GM18909 (cell line): Measurements from ENCODE around the gene KCNK7.

Source experiments
- ATAC-seq: cut with Tn5 transposase; IDR thresholded peaks from one replicate; pipeline ENCODE4 v1.9.1; 2021; ENCODE audit warnings: mild to moderate bottlenecking; ENCODE audit not compliant: unreplicated experiment, poor library complexity

Gene KCNK7

DNA sequence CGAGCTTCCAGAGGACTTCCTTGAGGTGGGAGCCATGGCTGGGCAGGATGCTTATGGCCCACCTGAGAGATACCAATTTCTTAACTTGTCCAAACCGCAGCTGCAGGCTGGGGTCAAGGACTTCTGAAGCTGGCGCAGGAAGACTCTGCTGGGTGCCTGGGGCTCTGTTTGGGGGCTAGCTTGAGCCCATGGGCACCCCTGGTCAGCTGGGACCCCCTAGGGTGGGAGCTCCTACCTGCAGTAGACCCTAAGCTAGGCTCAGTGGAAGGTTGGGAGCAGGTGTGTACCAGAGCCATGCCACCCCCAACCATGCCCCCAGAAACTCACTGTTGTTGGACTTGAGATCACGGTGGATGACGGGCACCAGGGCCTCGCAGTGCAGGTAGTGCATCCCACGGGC lies 17.1 kb upstream of the KCNK7 start:
- no peak for ATAC-seq

DNA sequence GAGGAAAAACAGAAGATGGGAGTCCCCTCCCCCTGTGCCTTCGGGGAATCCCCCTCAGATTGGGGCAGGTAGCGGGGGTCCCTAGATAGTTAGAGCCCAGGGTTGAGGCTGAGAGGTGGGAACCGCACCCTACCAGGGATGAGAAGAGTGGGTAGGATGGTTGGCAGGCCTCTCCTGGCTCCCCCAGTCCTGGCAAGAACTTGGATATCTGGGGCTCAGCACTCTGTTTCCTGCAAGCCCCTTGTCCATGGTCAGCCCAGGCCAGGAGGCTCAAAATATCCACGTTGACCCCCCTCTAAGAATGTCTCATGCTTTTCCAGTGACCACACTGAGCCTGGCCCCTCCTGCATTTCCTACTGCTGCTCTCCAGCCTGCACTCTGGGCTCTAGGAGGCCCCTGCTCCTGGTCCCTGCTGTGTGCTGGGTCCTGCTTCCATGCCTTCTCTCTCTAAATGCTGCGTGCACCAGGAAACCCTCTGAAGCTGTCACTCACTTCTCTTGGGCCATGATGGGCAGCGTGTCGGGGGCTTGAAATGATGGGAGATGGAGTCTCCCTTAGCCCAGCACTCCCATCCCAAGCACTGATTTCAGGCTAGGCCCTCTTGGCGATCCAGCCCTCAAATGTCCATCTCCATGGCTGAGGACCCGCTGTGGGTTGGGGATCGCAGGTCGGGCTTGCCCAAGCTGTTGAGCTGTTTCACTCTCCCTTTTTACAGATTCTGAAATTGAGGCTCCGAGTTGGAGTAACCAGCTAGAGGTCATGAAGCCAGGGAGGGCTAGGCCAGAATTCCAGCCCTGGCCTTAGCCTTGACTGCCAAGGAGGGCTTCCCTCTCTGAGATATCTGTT lies 16.4 kb upstream of the KCNK7 start:
- no peak for ATAC-seq

DNA sequence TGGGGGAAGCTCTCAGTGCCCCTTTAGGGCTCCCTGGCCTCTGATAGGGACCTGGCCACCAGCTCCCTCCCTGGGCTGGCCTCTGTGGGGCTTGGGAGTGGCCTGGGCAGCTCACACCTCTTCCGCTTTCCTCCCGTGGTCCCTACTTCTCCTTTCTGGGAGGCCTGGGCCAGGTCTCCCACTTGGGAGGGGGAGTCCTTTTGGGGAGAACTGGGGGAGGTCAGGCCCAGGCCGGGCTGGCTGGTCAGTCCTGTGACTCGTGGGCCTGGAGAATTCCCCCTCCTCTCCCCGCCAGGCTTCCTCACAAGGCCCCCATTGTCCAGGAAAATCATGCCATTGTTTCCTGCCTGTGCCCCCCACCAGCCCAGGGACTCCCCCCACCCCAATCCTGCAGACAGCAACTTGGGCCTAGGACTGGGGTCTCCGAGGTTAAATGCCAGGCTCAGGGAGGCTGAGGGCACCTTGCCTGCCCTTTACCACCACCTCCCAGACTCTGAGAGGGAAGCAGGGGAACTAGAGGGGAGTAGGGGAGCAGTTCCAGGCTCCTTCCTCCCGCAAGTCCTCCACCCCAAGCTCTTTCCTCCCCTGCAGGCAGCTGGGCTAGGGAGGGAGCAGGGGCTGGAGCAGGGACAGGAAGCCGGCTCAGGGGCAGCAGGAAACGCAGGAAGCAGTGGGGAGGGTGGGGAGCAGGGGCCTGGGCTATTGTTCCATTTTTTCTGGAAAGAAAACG lies 15.6 kb upstream of the KCNK7 start:
- no peak for ATAC-seq

DNA sequence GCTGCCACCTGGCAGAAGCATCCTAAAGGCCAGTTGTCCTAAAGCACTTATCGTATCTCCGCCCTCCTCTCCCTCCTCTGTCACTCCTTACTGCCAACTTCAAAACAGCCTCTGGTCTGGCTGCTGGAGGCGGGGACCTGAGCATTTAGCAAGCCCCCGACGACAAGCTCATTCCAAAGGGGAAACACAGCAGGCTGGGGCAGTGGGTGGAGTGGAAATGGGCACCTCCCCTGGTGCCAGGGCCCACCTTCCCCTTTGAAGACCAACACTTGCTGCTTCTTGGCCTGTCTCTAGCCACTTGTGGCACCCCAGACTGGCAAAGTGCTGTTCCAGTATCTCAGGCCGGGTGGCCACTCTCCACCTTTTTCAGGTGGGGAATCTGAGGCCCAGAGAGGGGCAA lies 14.8 kb upstream of the KCNK7 start:
- no peak for ATAC-seq

DNA sequence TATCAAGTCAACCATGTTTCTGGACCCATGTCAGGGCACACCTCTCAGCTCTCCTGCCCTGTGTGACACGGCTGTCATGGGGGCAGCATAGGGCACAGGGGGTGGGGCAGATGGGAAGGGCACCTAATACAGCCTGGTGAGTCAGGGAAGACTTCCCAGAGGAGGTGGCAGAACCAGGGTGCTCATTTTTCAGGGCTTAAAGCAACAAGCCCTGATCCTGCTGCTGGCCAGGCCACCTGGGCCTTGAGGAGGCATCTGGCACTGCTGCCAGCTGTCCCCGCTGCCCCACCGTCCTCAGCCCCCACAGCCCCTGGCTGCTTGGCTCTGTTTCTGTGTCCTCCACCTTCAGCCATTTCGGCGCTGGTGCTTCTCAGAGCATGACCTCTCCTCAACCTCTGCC lies 14.1 kb upstream of the KCNK7 start:
- no peak for ATAC-seq

DNA sequence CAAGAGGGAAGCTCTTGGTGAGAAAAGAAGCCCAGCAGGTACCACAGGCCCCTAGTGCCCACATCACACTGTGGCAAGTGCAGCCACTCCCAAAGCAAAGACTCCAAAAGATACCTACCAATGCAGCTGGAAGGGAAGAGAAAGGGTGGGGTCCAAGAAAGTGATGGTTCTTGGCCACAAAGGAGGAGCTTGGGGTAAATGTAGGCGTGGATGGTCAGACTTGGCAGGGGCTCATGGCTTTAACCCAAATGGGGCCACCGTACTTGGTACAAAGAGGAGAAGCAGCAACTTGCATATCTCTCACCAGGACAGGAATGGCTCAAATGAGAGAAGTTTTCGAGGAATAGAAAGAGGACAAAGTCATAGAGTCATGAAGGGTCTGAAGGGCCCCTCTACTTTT lies 13.6 kb upstream of the KCNK7 start:
- no peak for ATAC-seq

DNA sequence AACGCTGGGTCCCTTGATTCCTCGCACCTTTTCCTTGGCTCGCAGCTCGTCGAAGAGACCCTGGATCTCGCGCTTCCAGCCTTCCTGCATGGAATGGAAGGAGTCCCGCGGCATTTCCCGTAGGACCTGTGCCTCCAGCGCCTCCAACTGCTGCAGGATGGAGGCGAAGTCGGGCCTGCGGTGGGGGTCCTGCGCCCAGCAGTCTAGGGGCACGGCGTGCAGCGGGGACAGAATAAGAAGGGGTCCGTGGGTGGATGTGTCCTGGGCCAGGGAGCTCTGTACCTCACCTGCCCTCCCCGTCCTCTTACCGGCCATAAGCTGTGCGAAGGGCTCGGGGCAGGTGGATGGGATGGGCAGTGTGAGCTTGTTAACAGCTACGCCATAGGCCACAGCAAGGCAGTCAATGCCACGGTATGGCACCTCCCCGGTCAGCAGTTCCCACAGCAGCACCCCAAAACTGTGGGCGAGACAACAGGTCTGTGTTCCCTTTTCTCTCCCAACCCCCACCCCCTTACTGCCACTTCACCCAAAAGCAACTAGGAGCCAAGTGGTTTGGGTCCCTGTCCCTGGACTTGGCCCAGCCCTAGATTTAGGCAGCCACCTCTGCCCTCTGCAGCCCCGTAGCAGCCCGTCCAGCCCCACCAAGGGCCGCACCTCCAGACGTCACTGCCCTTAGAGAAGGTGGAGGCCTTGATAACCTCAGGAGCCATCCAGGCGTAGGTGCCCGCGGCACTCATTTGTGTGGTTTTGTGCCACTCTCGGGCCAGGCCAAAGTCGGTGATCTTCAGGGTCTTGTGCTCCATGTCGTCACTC lies 12.2 kb upstream of the KCNK7 start:
- ATAC-seq: no peak

DNA sequence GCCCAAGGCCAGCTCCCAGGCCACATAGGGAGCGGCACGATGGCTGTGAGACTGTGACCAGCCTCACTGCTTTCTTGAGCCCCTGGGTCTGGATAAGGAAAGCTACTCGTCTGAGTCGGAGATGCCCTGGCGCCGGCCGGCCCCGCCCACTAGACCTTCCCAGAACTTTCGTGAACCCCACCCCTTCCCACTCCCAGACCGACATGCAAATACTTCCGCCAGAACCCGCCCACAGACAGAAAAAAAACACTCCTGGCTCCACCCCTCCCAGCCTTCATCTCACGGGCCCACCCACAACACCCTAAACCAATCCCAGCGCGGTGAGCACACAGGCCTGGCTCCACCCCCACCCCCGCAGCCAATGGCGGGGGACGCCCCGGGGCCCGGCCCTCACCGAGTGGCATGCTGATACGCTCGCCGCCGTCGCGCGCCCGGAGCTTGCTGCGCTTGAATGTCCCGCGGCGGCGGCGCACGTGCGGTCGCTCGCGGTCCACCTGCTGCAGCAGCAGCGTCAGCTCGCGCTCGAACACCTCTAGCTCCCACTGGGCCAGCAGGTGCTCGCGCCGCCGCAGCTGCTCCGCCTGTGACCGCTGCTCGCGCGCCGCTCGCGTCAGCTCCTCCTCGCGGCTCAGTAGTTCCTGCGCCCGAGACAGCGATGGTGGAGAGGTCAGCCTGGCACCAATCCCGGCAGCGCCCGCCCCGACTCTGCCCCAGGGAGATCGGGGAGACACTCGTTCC lies 11.4 kb upstream of the KCNK7 start:
- no peak for ATAC-seq

DNA sequence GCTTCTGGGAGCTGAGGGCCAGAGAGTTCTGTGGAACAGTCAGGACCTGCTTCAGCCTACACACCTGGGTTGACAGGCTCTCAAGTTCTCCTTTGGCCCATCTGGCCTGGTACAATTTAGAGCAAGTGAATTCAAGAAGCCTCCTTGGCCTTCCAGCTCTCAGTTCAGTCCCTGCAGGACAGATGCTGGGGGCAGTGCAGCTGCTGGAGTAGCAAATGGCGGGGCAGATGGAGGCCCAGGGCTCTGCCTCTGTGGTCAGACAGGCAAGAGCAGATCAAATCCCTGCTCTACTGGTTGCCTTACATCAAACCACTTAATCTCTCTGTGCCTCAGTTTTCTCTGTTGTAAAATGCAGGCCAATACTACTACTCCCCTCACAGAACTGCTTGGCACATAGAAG lies 8.7 kb upstream of the KCNK7 start:
- ATAC-seq: no peak

DNA sequence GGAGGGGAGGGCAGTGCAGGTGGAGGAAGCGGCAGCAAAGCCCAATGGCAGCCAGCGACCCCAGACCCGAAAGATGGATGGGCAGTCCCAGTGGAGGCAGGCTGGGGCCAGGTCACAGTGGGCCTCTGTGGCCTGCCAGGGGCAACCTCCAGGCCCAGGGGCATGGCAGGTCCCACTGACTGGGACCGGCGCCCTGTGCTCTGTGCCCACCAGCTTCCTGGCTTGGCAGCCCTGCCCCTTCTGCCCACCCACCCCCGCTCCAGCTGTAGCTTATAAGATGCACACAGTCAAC lies 4.3 kb upstream of the KCNK7 start:
- ATAC-seq: no peak

DNA sequence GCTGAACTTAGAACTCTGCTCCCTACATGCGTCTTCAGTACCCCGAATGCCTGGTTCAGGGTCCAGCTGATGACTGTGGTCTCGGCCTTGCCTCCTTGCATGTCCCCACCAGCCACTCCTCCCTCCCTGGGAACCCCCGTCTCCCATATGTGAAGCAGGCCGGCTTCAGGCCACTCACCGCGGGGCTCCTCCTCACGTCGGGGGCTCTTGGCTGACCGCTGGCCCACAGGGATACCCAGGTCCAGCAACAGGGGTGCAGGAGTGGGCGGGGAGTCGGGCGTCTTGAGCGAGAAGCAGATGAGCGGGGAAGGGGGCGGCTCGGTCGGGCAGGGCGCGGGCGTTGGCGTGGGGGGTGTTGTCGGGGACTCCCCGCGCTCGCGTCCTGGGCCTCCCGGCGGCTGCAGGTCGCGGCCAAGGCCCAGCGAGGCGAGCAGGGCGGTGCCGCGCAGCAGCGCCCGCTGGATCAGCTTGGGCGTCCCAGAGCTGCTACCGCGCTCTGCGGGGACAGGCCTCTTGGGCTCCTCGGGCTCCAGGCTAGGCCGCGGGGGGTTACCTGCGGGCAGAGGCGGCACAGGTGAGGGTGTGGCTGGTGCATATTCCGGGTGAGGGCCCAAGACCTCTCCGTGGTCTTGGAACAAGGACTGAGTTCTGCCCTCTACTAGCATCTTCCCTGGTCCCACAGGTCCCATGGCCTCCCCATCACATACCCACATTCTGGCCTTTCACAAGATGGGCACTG lies 3.8 kb upstream of the KCNK7 start:
- ATAC-seq: no peak

DNA sequence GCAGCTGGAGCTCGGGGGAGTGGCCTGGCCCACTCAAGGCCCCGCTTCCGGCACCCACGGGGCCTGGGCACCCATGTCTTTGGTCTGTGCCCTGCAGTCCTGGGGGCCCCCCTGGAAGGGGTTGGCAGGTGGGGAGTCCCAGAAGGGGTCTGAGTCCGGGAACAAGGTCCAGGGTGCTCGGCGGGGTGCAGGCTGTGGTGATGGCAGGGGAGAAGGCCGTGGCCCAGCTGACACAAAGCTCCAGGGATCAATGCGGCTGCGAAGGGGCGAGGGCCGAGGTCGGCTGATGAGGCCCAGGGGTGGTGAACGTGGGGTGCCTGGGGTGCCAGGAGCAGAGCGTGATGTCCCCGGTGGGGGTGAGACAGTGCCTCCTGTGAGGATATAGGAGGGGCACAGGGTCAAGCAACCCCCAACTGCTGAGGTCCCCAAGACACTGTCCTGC lies 2.7 kb upstream of the KCNK7 start:
- ATAC-seq: no peak

DNA sequence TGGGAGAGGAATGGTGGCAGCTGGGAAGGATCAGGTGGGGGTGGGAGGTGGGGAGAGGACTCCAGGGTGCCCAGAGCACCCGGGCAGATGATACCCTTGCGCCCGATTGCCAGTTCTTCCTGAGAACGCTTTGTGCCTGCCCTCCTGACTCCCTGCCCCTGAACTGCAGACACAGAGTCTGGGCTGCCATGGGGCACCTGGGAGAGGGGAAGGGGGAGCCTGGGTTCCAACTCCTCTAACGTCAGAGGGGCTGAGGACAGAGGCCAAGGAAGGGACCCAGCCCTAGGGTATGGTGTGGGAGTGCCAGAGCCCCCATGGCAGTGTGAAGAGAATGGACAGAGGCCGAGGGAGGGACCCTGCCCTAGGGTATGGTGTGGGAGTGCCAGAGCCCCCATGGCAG lies 920 bp upstream of the KCNK7 start:
- ATAC-seq: no peak

DNA sequence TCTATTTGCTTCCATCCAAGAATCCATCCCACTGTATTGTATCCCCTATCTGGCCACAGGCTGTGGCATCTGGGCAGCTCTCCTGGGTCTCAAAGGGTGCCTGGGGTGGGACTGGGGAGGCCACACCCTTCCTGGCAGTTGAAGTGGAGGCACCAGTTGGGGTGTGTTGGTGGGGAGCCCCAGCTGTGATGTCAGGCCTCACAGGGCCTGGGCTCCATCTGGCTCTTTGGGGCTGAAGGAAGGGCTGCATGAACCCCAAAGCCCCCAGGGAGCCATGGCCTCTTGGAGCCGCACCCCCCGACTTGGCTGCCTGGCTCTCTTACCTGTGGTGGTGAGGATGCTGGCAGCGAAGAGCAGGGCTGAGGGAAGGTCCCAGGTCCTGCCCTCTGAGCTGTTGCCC lies 469 bp downstream of the KCNK7 start:
- ATAC-seq: no peak

DNA sequence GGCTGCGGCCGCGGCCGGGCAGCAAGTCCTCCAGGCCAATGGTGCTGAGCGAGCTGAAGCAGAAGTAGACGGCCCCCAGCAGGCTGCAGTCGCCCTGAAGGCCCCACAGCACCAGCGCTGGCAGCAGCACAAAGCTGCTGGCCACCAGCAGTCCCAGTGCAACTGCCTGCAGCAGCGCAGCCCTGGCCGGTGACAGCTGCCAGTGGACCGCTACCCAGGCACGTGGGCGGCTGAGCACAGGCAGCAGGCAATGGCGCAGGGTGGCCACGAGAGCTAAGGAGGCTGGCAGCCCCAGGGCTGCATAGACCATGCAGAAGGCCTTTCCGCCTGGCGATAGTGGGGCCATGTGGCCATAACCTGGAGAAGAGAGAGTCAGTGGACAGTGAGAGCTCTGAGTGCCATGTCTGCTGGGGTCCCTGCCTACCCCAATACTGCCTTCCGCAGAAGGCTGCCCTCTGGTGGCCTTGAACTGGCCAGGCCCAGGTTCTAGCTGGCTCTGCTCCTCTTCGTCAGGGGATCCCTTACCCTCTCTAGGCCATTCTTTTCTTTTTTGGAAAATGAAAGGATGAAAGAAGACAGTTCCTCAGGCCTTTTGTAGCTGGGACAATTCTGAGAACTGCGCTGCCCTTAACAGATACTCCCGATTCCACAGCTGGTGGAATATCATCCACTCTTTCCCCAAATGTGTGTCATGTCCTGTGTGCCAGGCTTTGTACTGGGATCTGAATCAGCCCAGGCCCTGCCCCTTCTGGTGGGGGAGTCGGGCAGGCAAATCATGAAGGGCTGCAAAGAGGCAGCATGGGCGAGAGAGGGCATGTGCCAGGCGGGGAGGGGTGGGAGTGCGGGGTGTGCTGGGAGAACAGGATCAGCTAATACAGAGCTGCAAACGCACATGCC lies 1.8 kb downstream of the KCNK7 start:
- no peak for ATAC-seq

DNA sequence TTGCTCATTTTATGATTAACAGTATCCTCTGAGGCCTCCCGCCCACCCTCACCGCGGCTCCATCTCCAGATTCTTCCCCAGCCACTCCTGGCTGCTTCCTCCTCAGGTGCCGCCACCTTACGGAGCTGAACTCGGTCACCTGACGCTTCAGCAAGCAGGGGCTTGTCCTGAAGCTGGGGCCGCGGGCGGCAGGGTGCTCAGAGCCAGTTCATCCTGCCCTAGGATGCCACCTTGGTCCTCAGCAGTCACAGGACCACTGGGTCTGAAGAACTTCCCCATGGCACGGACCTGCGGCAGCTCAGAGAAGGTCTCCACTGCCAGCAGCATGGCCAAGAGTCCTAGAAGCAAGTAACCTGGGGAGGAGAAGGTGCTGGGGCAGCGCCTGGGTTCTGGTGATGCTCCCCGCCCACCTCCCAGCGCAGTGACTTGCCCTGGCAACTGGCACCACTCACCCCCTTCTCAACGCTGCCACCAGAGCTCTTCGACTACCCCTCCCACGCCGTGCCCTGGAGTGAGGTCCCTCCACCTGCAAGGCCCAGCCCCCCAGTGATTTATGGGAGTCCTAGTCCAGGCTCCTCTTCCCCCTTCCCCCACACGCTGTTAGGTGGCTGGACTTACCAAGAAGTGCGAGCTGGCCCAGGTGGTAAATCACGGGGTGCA lies 2.6 kb downstream of the KCNK7 start:
- ATAC-seq: no peak

DNA sequence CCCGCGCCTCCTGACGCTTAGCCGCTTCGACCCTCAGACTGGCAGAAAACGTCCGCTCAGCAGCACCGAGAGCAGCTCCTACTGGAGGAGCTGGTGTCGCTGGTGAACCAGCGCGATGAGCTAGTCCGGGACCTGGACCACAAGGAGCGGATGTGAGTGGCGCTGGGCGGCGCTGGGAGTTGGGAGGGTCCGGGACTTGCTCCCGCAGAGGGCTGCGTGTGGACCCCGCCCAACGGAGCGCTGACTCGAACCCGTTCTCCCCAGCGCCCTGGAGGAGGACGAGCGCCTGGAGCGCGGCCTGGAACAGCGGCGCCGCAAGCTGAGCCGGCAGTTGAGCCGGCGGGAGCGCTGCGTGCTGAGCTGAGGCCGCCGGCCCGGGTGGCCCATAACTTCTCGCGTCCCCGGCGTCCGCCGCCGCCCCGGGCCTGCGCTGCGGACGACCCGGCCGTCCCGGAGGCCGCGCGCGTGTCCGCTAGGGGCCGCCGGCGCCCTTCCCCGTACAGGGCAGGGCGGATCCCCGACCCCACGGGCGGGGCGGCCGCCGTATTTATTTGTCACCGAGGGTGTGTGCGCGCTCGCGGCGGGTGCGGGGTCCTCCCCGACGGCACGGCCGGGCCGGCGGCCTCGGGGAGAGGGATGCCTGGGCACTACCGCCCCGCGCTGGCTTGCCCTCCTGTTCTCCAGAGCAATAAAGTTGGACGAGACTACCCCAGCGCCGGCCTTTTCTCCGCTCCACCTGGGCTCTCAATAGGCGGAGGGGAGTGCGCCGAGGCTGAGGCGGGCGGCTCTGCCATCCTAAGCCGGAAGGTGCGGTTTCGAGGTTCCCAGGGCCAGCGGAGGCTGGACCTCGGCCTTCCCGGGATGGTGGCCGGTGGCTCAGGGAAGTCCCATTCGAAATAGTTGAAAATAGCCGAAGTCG lies 3.4 kb downstream of the KCNK7 start:
- ATAC-seq: no peak
